Loucy (cell line): ENCODE data around the gene MNT.

Source experiments
- EZH2phosphoT487 ChIP-seq: fragments of 200-600 bp; IDR thresholded peaks from 2 replicates; pipeline ENCODE4 v1.6.1; 2018; ENCODE audit warnings: antibody characterized with exemption, mild to moderate bottlenecking, moderate library complexity, borderline replicate concordance
- TF ChIP-seq, protein P1 (sequence below): fragments of 200-600 bp; sonication (generic); conservative IDR thresholded peaks from 2 replicates; pipeline ENCODE4 v1.5.1; 2014; ENCODE audit warnings: mild to moderate bottlenecking, antibody characterized with exemption, low read length

DNA sequence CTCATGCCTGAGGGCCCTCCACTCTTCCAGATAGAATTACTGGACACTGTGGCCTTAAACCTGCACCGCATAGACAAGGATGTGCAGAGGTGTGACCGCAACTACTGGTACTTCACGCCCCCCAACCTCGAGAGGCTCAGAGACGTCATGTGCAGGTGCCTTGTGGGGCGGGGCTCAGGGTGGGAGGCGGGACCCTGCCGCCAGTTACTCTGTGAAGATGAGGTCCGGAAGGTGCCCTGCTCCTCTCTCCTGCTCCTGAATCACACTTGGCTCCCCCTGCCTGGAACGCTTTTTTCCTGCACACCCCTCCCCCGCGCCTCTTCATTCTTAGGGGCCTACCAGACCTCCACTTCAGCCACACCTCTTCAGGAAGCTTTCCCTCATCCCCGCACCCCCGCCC is 24.8 kb downstream of the MNT start:
- TF ChIP-seq, protein P1, sequence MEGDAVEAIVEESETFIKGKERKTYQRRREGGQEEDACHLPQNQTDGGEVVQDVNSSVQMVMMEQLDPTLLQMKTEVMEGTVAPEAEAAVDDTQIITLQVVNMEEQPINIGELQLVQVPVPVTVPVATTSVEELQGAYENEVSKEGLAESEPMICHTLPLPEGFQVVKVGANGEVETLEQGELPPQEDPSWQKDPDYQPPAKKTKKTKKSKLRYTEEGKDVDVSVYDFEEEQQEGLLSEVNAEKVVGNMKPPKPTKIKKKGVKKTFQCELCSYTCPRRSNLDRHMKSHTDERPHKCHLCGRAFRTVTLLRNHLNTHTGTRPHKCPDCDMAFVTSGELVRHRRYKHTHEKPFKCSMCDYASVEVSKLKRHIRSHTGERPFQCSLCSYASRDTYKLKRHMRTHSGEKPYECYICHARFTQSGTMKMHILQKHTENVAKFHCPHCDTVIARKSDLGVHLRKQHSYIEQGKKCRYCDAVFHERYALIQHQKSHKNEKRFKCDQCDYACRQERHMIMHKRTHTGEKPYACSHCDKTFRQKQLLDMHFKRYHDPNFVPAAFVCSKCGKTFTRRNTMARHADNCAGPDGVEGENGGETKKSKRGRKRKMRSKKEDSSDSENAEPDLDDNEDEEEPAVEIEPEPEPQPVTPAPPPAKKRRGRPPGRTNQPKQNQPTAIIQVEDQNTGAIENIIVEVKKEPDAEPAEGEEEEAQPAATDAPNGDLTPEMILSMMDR, result no peak
- no peak for TF ChIP-seq EZH2phosphoT487
